EH (cell line): ENCODE results near the gene UBE2C.

Experiments used
- DNase-seq: peaks from one replicate; pipeline ENCODE4 v3.0.0-alpha.2; 2015; ENCODE audit warnings: low read depth

UBE2C gene

GRCh38 chr20:45859916-45860315 is 47.5 kb downstream of the UBE2C start:
- DNase-seq: no peak

DNA sequence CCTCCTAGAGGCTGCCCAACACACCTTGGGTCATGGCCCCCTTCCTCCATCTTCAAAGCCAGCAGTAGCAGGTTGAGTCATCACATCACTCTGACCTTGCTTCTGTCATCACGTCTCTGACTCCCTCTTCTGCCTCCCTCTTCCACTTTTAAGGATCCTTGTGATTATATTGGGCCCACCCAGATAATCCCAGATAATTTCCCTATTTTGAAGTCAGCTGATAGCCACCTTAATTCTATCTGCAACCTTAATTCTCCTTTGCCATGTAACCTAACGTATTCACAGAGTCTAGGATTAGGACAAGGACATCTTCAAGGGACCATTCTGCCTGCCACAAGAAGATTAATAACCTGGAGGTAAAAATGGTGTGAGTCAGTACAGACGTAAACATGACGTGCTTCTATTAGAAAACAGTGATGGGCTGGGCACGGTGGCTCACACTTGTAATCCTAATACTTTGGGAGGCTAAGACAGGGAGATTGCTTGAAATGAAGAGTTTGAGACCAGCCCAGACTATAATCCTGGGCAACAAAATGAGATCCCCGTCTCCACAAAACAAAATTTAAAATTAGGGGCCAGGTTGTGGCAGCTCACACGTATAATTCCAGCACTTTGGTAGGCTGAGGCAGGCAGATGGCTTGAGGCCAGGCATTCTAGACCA is 48.2 kb downstream of the UBE2C start:
- no peak for DNase-seq

DNA sequence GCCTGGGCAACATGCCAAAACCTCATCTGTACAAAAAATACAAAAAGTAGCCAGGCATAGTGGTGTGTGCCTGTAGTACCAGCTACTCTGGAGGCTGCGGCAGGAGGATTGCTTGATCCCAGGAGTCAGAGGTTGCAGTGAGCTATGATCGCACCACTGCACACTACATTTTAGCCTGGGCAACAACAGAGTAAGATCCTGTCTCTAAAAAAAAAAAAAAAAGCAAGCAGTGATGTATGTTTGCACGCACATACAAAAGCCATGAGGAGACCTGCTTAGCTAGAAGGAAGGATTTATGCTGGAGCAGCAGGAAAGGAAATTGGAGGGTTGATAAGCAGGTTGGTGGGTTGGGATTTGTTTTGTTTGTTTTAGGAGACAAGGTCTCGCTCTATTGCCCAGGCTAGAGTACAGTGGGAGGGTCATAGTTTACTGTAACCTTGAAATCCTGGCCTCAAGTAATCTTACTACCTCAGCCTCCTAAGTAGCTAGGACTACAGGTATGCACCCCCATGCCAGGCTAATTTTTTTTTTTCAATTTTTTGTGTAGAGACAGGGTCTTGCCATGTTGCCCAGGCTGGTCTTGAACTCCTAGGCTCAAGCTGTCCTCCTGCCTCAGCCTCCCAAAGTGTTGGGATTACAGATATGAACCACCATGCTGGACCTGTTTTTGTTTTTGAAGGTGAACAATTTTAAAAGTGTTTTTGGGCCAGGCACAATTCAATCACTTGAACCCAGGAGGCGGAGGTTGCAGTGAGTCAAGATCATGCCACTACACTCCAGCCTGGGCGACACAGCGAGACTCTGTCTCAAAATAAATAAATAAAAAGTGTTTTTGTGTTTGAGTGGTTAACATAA is 49.0 kb downstream of the UBE2C start:
- peak; percentile 11 for DNase-seq

GRCh38 chr20:45863543-45864470 is 51.4 kb downstream of the UBE2C start:
- DNase-seq: no peak

GRCh38 chr20:45866454-45866853 is 54.0 kb downstream of the UBE2C start:
- no peak for DNase-seq
